GM18867 (cell line): ENCODE results near the gene VSIG8.
"Not testable (repeated sequence)": the region's sequence is repeated elsewhere in the genome, so short reads cannot be mapped to it uniquely, and the experiment has no call there.

Experiments
- ATAC-seq: cut with Tn5 transposase; IDR thresholded peaks from one replicate; pipeline ENCODE4 v1.9.1; 2021; ENCODE audit warnings: mild to moderate bottlenecking, moderate library complexity; ENCODE audit not compliant: unreplicated experiment

Gene VSIG8, protein sequence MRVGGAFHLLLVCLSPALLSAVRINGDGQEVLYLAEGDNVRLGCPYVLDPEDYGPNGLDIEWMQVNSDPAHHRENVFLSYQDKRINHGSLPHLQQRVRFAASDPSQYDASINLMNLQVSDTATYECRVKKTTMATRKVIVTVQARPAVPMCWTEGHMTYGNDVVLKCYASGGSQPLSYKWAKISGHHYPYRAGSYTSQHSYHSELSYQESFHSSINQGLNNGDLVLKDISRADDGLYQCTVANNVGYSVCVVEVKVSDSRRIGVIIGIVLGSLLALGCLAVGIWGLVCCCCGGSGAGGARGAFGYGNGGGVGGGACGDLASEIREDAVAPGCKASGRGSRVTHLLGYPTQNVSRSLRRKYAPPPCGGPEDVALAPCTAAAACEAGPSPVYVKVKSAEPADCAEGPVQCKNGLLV

DNA sequence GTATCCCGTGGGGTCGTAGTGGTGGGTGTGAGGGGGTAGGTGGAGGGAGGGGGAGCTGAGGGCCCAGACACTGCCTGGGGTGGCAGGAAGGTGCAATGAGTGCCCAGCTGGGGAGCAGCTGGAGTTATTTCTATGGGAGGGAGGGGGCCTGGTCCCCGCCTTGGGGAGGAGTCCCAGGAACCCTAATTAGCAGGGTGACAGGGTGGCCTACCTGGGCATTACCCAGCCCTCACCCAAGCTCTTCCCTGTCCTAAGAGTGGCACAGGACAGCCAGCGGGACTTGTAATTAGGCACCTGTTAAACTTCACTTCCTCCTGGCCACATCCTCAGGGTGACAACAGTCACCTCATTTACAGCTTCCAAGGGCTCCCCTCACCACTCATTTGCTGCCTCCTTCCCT, at the start of gene VSIG8:
TSS of gene VSIG8 (minus strand) at position 101 of the 400 bp plus-strand sequence. CDS start 136 bp downstream, outside the sequence.
- ATAC-seq, result no peak

DNA sequence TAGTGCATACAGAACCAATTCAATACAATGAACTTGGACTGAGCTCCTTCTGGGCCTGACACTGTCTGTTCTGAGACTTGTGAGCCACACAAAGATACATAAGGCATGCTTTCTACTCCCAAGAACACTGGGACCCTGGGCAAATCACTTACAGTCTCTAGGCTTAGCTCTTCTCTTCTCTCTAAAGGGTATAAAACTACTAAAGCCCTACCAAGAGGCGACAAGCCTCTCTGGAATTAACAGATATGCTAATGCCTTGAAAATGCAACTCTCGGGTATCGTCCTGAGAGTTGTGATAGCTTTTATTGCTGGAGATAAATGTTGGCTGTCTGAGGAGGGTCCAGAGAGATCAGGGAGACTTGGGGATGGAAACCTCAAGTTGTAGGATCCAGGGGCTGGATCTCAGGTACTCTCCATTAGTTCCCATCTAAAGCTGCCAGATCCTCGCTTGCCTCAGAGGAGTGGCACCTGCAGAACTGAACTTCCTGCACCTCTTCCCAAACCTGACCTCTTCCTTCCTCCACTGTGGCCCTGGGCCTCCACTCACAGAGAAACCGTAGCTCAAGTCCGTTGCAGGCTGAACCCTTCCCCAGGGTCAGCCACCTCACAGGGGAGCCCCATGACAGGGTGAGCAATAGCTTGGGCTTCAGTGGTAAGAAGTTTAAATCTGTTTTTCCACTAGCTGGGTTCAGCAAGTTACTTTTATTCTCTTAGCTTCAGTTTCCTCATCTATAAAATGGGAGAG, 49.0 kb upstream of the VSIG8 start:
- no peak for ATAC-seq

DNA sequence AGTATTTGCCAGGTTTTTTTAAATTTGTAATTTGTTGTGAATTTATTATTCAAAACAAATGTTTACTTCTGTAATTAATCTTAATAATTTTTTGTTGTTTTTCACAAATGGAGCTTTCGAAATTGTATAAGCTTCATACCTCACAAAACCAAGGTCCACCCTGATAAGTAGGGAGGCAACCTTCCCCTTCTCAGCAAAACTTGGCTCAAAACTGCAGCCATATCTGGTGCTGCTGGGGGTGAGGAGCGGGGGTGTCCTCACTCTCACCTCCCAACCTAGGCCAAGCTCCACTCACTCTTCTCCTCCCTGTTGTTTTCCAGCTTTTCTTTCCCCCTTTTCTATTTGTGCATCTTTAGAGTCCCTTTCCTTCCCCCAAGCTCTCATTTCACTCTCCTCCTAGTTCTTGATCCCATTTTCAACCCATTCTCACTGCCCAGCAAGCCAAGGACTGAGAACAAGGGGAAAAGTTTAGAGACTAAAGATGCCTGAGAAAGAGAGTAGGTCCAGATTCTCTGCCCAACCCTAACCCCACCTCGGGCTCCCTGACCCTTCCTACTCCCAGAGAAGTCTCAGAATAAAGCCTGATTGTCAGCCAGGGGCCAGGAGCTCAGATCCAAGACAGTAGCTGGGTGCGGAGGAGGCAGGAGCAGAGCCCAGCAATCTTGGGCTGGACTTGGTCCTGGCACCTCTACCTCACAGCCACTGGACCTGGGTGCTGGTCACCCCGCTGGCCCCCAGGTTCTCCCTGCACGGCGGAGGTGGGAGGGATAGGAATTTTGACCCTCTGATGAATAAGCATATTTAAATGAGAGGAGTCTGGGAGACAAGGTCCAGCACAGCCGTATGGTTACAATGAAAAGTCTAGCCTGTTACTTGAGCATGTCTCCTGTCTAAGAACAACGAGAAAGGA, 45.8 kb upstream of the VSIG8 start:
- no peak for ATAC-seq

DNA sequence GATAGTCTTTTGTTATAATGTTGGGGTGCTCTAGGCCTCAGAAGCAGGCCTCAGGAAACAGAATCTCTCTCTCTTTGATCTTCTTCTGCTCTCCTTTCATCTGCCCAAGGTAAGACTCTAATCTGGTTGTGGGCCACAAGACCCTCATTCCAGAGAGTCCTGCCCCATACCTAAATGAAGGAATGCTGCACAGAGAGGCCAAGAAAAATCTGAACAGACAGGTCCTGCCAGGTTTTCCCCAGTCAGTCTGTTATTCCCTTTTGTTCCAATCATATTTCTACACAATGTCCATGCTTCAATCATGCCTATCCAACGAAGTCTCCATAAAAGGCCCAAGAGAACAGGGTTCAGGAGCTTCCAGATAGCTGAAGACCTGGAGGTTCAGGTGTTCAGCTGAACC, 44.5 kb upstream of the VSIG8 start:
- no peak for ATAC-seq

DNA sequence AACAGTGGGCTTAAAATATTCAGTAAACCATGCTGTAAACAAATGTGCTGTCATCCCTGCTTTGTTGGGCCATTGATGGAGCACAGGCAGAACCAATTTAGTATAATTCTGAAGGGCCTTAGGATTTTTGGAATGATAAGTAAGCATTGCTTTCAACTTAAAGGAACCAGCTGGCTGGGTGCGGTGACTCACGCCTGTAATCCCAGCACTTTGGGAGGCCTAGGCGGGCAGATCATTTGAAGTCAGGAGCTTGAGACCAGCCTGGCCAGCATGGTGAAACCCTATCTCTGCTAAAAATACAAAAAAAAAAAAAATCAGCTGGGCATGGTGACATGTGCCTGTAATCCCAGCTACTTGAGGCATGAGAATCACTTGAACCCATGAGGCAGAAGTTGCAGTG, 41.6 kb upstream of the VSIG8 start:
- not testable (repeated sequence) for ATAC-seq

DNA sequence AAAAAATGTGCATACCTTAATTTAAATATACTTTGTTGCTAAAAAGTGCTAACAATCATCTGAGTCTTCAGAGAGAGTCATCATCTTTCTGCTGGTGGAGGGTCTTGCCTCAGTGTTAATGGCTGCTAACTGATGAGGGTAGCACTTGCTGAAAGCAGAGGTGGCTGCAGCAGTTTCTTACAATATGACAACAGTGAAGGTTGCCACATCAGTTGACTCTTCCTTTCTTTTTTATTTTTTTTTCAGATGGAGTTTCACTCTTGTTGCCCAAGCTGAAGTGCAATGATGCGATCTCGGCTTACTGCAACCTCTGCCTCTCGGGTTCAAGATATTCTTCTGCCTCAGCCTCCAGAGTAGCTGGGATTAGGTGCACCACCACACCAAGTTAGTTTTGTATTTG, 40.1 kb upstream of the VSIG8 start:
- no peak for ATAC-seq

DNA sequence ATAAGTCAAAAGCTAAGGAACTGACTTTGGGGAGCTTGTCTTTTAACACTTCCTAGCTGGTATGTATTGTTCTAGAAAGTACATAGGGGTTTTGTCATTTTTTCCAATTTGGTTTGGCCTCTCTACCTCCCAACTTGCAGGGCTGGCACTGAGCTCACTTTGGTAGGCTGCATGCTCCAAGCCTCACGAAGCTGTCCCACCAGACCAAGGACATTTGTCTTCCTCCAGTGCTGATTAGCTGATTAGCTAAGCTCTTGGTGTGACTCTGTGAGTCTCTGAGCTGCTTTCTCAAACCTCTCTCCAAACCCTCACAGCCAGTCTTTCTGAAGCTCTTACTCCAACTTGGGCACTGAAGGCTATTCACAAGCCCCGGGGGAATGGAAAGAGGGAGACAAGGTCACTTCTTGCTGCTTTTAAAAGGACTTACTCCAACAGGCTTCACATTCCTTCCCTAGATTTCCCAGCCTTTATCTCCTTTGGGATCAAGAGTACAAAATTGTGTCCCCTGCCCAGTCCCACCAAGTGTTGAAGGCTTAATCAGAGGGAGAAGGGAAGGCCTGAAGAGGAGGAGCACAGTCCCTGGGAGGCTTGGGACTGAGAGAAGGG, 38.4 kb upstream of the VSIG8 start:
- ATAC-seq, result no peak

DNA sequence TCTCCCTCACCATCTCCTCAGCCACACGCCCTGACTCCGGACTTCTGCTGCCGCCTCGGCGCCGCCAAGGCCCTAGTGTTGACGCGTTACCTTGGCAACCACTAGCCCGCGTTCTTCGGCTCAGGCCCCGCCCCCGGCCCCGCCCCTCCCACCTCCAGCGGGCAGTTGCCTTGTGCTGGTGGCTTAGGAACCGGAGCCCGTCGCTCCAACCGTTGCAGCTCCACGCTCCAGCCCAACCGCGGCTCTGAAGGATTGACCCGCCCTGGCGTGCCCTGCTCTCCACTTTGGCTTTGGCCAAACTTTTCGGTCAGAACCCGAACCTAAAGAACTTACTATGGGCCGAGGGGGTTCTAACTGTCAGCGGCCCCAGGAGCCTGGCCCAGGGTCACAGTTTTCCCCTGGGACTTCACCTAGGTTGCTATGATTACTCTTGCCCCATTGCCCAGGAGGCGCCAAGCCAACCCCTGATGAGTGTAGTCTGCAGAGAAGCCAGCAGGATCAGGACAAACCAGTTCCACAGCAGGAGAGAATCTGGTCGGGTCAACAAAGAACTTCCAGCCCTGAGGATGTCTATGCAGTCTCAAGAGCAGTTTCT, 37.7 kb upstream of the VSIG8 start, which contains the start of gene CFAP45:
TSS of gene CFAP45 (minus strand) at position 80 of the 595 bp plus-strand sequence. CDS start at position 13, 67 bp downstream.
- no peak for ATAC-seq

DNA sequence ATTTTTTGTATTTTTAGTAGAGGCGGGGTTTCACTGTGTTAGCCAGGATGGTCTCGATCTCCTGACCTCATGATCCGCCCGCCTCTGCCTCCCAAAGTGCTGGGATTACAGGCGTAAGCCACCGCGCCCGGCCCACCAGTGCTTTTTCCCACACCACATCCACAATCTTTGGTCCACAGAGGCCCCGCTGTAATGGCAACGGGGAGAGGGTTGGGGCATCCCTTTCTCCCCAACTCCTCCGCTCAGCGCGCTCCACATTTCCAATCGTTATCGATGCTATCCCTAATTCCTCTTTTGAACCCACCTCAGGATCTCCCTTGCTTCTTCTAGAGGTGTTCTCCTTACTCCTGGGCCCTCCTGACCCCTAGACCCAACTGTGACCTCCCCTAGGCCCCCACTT, 37.2 kb upstream of the VSIG8 start:
- not testable (repeated sequence) for ATAC-seq

DNA sequence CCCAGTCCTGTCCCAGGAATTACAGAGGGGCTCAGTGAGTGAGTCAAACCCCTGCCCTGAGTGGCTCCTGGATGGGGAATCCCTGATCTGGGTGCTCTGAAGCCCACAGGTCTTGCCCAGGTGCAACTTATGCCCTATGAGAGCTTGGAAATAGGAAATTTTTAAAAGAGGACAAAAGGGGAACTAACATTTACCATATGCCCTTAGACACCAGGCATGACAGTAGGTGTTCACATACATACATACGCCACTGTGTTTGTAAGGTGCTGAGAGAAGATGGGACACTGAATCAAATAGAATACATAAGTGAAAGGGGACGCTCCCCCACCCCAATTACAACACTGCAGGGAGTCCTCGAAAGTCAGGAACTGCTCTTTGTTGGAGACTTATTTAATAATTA, 36.1 kb upstream of the VSIG8 start:
- ATAC-seq, result no peak

DNA sequence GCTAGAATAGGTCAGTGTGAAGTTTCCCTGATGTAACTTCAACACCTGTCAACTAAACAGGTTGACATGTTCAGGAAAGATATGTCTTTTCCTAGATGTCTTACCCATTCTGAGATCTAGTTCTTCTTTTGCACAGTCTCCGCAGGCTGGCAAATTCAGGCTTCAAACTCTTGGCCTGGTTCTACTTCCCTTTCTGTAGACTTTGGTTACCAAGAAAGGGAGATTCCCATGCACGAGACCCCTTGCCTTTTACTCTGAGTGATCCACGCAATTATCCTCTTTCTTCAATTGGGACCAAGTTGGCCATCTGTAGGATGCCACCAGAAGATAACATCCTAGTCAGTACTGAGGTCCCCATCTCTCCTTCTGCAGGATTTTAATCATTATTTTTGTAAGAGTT, 35.5 kb upstream of the VSIG8 start:
- ATAC-seq, result no peak

DNA sequence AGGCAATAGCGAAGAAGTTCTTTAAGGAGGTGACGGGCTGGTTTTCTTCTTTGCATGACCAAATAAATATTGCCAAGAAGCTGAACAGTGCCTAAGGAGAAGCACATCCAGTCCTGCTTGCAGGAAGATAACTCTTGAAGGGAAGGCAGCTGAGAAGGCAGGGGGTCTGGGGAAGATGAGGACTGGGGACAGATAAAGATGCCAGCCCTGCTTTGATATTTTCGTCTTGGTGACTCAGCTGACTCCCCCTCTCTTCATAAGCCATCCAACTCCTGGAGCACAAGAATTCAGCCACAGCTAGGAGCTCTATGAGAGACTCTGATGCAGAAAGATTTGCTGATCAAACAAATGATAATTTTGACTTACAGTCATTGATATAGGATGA, 34.1 kb upstream of the VSIG8 start:
- no peak for ATAC-seq

DNA sequence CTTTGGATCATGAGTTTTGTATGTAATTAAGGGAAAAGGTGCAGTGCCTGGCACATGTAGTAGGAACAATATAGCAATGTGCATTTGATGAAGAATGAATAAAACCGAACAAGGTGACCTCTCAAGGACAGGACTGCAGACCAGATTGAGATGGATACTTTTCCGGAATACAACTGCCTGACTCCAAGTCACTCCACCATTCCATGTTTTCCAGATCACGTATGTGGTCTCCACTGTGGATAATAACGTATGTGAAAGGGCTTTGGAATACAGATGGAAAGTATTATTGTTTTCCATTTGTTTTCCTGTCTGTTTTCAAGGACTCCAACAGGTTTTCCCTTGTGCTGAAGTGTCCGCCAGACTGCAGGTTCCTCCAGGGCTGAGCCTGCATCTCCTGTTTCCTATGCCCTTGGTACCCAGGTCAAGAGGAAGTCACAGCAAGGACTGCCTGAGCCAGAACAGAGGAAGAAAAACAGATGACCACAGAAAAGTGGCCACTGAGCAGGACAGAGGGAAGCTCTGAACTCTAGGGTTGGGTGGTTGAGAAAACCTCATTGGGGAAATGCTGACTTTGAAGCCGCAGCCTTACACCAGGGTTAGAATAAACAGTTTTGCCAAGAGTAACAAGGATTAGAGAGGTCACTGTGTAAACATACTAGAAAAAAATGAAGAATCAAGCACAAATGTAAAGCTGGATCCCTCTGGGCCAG, 33.5 kb upstream of the VSIG8 start:
- no peak for ATAC-seq

DNA sequence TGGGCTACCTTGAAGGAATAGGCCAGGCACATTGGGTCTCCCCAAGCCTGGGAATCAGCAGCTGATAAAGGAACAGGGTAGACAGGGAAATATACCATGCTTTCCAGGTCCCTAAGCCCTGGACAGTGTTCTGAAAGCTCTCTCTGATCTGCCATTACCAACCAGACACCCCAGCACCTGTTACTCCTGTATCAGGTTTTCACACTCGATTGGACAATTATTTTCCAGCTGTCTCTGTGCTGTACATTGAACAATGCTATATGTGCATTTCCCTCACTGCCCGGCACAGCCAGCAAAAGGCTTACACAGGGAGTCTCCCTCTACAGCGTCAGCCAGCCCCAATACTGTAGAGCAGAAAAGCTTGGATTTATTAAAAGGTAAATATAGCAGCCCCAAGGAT, 32.8 kb upstream of the VSIG8 start:
- ATAC-seq, result no peak

DNA sequence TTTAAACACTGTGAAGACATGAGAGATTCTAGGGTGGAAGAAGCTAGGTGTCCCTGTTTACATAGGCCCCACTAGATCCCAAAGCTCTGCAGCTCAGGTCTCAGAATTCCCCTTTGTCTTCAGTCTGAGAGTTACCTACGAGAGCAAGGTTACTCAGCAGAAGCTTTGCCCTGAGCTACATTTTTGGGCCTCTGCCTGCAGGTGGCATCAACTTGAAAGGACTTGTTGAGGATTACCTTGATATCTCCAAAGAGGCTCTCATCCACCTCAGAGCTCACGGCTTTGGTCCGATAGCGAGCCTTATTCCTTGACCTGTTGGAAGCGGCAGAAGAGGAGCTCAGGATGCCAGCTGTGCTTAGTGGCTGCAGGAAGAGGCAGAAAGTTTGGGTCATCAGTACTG, 30.5 kb upstream of the VSIG8 start:
- no peak for ATAC-seq

DNA sequence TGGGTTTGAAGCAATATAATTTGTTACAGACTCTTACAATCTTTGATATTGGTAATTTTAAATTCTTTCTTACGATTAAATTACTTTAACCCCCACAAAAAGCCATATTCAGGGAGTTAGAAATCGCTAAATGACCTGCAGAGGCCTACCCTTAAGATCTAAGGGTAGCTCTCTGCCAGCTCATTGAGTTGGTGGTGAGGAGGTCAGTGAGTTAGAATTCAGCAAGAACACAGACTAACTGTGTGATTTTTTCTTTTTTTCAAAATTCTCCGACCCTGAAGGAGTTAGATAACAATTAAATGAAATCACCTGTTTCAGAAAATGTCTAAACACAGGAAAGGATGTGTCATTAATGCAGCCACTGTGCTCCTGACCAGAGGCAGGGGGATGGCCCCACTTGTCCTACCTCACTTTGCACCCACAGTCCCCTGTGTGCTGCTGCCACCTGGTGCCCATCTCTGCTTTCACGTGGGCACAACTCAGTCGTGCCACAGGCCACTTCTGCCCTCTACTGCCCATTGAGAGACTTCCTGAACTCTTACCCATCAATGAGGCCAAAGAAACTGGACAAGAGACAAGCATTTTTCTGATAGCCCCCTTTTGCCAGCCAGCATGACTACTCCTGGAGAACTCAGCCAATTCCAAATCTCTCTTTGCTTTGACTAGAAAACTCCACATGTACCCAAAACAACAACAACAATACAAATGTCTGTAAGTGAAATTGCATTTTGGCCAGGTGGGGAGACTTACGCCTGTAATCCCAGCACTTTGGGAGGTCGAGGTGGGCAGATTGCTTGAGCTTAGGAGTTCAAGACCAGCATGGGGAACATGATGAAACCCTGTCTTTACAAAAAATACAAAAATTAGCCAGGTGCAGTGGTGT, 29.1 kb upstream of the VSIG8 start:
- peak; percentile 80 for ATAC-seq

DNA sequence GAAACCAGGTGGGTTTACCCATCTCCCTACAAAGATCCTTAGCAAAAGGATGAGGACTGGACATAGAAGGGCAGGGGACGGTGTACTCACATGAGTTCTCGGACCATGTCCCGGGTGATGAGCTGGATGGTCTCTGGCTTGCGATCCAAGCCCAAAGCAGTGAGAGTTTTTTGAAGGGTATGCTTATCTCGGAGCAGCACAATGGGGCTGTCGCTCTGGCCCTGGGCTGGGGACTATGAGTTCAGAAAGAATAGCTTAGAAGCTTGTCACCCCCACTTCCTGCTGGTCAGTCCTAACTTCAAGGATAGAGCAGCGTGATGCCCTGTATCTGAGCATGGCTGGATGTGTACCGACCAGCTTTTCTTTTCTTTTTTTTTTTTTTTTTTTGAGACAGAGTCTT, 27.9 kb upstream of the VSIG8 start:
- ATAC-seq, result no peak

DNA sequence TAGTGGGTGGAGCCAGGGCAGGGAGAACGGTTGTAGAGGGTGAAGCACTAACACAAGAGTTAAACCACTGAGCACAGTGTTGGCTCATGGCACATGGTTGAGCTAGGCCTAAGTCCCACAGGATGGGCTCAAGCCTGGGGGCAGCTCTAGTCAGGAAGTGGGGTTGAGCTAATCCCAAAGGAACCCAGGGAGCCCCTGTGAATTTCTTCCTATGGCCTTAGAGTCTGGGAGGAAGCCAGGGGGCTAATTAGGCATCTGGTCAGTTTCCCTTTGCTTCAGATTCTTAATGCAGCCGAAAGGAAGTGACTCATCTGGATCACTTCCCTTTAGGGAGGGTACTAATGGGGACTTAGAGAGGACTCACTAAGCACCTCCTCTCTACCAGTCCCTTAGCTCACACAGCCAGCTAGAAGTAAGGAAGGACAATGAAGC, 27.4 kb upstream of the VSIG8 start:
- peak; percentile 88 for ATAC-seq

DNA sequence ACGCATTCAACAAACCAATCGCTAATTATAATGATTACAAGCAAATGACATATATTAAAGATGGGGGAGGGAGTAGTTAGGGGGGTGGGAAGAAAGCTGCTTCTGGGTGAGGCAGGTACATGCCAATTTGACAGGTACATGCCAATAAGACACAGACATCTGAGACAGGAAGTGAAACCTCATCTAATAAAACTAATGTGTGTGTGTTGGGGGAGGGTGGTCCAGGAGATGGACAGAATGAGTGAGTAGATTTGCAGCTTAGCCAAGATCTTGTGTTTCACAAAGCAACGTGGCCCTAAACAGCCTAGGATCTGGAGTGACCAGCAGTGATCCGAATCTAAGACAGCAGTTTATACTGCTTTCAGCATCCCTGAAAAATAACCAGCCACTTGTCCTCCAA, 26.7 kb upstream of the VSIG8 start:
- no peak for ATAC-seq
